Fibroblast of skin of right biceps (primary cell): ENCODE data around the gene PSMA7.

Experiments used
- DNase-seq: peaks from one replicate; pipeline ENCODE4 v3.0.0-alpha.2; 2013

Gene PSMA7

GRCh38 chr20:62171245-62171644, 28.1 kb upstream of the PSMA7 start:
- DNase-seq: no peak

GRCh38 chr20:62170536-62170935, 27.3 kb upstream of the PSMA7 start:
- DNase-seq: no peak

GRCh38 chr20:62168890-62169435, 25.8 kb upstream of the PSMA7 start:
- DNase-seq: no peak

DNA sequence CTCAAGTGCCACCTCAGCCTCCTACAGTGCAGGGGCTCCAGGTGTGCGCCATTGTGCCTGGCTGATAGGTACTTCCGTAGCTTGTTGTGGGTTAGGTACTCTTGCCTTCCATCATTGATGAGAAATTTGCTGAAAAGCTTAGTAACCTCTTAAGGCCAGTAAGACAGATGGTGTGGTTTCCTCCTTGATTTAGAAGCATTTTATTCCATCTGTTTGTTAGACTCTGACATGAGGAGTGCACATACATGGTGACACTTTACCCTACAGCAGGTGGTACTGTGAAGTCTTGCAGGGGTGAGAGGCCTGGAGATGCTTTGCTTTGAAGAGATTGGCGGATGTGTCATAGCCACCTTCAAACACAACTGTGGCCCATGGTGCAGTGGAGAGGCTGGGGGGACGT, 24.9 kb upstream of the PSMA7 start:
- DNase-seq: no peak

- DNase-seq: no peak
Measured at GRCh38 chr20:62167474-62167873, 24.3 kb upstream of the PSMA7 start.

DNA sequence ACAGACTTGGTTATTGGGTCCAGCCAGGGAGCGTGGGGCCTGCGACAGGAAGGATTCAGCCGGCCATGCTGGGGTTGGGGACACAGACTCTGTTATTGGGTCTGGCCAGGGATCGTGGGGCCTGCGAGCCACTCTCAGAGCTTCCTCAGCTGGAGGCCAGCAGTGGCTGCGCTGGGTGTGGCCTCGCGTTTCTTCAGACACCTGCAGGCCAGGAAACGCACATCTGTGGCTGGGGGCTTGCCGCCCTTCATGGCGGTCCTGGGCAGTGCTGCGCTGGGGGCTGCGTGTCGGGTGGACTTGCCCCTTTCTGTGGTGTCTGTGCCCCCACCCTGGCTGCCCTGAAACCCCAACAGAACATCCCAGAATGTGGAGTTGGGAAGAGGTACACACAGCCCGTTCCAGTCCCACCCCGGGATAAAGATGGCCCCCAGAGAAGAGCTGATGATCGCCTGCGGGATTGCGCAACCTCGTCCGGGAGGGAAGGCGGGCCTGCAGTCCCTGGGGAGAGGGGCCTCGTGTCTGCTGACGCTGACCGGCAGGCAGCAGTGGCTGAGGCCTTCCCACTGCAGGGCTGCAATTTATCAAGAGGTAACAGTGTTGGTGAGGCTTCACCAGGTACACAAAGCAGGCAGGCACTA, 22.7 kb upstream of the PSMA7 start:
- no peak for DNase-seq

GRCh38 chr20:62164879-62165761, 21.9 kb upstream of the PSMA7 start:
- DNase-seq: no peak

DNA sequence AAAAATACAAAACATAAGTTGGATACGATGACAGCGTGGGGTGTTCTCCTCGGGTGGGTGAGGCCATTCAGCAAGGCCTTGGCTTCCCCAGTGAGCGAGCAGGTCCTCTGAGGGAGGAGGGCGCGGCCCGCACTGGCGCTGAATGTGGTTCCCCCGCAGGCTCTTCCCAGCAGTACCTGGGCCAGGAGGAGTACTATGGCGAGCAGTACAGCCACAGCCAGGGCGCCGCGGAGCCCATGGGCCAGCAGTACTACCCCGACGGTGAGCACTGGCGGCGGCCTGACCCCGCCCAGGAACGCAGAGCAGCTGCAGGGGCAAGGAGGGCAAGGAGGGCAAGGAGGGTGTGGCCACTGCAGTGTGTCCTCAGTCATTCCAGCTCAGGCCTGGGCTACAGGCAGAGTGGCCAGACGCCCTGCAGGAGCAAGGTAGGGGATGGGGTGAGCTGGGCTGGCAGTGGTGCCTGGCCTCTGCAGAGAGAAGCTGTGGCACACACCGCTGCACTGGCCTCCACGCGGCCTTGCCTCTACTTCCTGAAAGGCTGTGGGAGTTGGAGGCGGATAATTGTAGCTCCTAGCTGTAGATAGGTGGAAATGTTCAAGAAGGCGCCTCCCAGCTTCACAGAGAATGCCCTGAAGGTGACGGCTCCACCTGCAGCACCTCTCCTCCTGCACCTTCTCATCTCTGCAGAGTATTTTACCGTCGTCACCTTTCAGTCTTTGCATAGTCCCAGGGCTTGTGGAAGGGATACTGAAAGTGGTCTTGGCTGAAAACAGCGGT, 21.0 kb upstream of the PSMA7 start:
- no peak for DNase-seq

- DNase-seq: no peak
Measured at GRCh38 chr20:62163485-62163865, 20.3 kb upstream of the PSMA7 start.

- no peak for DNase-seq
Measured at GRCh38 chr20:62162765-62163484, 19.7 kb upstream of the PSMA7 start.

- no peak for DNase-seq
Measured at GRCh38 chr20:62161347-62161746, 18.2 kb upstream of the PSMA7 start.

- DNase-seq: no peak
Measured at GRCh38 chr20:62160876-62161275, 17.7 kb upstream of the PSMA7 start.

GRCh38 chr20:62160253-62160652, 17.1 kb upstream of the PSMA7 start:
- no peak for DNase-seq

DNA sequence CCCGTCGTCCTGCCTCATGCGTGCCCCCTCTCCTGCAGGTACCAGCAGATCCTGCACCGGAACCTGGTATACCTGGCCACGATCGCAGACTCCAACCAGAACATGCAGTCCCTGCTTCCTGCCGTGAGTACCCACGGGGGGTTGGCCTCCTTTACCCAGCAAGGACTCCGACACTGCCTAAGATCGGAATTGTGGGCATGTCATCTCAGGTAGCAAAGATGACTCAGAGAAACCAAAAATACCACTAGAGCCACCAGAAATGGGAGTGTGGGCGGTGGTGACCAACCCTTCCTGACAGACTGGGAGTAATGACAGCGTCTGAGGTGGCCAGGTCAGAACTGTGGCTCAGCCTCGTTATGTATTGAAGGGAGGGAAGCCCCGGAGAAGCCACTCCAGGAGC, 16.6 kb upstream of the PSMA7 start:
- DNase-seq: peak; percentile 45

GRCh38 chr20:62159052-62159451, 15.9 kb upstream of the PSMA7 start:
- DNase-seq: no peak

DNA sequence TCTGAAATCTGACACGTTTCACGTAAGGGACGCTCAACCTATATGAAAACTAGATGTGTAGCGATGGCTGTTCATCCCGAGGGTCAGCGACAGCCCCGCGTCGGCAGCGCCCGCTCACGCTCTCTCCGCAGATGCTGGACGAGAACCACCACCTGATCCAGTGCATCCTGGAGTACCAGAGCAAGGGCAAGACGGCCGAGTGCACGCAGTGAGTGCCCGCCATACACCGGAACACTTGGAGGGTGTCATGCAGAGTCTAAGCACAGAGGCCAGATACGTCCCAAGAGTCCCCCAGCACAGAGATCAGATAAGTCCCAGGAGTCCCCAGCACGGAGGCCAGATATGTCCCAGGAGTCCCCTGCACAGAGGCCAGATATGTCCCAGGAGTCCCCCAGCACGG, 15.3 kb upstream of the PSMA7 start:
- no peak for DNase-seq

- no peak for DNase-seq
Measured at GRCh38 chr20:62158088-62158400, 14.8 kb upstream of the PSMA7 start.

DNA sequence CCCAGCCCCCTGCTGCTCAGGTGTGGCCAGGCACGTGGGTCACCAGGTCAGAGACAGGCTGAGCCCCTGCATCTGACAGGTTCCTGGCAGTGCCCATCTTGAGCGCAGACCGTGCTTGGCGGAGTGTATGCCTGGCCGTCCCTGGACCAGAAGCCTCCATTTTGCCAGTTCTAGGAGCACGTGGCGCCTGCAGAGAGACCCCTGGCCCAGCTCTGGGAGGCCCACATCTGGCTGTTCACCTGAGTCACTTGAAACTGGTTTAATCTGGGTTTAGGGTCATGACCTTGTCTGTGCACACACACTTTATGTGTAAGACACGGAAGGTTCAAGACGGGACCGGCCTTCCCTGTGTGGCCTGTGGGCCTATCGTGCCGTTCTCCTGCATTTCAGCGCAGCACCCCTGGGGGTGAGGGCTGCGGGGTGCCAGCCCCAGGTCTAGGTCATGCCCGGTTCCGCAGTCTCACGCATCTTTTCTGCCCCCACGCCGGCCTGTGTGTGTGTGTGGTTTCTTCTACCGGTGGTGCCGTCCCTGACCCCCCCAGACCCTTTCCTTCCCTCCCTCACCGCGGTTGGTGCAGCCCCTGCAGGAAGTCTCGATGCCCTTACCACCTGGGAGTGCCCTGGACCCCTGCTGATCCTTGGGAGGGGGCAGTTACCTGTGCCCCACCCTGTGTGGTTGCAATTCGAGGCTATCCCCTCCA, 14.3 kb upstream of the PSMA7 start:
- no peak for DNase-seq

GRCh38 chr20:62156592-62157386, 13.6 kb upstream of the PSMA7 start:
- DNase-seq: peak; percentile 37

GRCh38 chr20:62156254-62156556, 13.0 kb upstream of the PSMA7 start:
- DNase-seq: no peak

DNA sequence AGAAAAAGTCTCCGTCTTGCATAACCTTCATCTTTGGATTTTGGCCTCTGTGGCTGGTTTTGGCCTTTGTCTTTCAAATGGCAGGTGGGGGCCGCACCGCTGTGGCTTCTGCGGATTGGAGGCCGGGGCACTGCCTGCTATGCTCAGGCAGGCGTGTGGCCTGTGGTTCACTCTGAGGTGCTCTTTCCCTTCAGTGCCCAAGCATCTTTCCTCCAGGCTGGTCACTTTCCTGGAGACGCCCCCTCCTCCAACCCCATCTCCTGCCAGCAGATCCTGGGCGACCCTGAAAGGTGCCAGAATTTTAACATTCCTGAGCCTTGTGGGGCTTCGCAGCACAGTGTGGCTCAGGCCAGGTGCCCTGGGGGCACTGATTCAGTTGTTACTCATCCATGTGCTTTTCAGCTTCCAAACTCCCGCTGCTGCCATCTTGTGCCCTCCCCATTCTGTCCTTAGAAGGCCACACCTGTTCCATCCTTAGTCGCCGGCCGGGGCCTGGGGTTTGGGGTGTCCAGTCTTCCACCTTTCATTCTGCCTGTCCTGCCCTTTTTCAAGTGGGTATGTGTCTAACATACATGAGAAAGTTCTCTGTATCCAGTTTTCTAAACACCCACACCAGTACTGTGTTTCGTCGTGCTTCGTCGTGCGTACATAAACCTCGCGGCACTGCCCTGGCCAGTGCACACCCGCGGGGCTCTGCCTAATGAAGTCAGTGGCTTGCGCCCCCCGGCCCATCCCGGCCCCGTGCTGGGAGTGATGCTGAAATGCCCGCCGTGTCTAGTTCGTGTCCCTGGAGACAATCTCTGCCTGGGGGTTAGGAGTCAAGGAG, 12.4 kb upstream of the PSMA7 start:
- no peak for DNase-seq
